SK-N-SH treated with all-trans-retinoic acid at 6 μM for 48 hours (cell line): ENCODE data around the gene EIF5.

Experiments used
- ATAC-seq: fragments of 200-7000 bp; cut with Tn5 transposase; 3 replicates; pipeline ENCODE4 v1.9.1; 2020; ENCODE audit warnings: mild to moderate bottlenecking, moderate library complexity
- ARNTL ChIP-seq: fragments of 450-650 bp; formaldehyde crosslinking; IDR thresholded peaks from 2 replicates; pipeline ENCODE4 v1.5.0; 2020; ENCODE audit warnings: low read depth, mild to moderate bottlenecking, moderate library complexity, borderline replicate concordance
- BACH2 ChIP-seq: fragments of 250-450 bp; sonication (Bioruptor Pico); IDR thresholded peaks from 2 replicates; pipeline ENCODE4 v1.9.0; 2021; ENCODE audit warnings: mild to moderate bottlenecking, borderline replicate concordance
- CREB5 ChIP-seq: fragments of 250-450 bp; sonication (Bioruptor Pico); IDR thresholded peaks from 2 replicates; pipeline ENCODE4 v1.5.1; 2020; ENCODE audit warnings: low read depth, mild to moderate bottlenecking, moderate library complexity
- ESRRG ChIP-seq: fragments of 250-450 bp; sonication (Bioruptor Pico); IDR thresholded peaks from 2 replicates; pipeline ENCODE4 v1.6.1; 2021; ENCODE audit warnings: mild to moderate bottlenecking
- GLIS3 ChIP-seq: fragments of 250-450 bp; sonication (Bioruptor Pico); IDR thresholded peaks from 2 replicates; pipeline ENCODE4 v1.5.0; 2020; ENCODE audit warnings: mild to moderate bottlenecking, moderate library complexity
- ISL1 ChIP-seq: fragments of 250-450 bp; sonication (Bioruptor Pico); IDR thresholded peaks from 2 replicates; pipeline ENCODE4 v2.1.2; 2022; ENCODE audit warnings: mild to moderate bottlenecking, moderate library complexity
- PATZ1 ChIP-seq: fragments of 250-450 bp; sonication (Bioruptor Pico); IDR thresholded peaks from 2 replicates; pipeline ENCODE4 v1.8.0; 2020; ENCODE audit warnings: mild to moderate bottlenecking, moderate library complexity, borderline replicate concordance
- POU6F1 ChIP-seq: fragments of 250-450 bp; sonication (Bioruptor Pico); IDR thresholded peaks from 2 replicates; pipeline ENCODE4 v1.8.0; 2021; ENCODE audit warnings: low read depth, mild to moderate bottlenecking, moderate library complexity, borderline replicate concordance
- RARB ChIP-seq: fragments of 250-450 bp; sonication (Bioruptor Pico); IDR thresholded peaks from 2 replicates; pipeline ENCODE4 v1.8.0; 2021; ENCODE audit warnings: mild to moderate bottlenecking, moderate library complexity
- TCF4 ChIP-seq: fragments of 250-450 bp; sonication (Bioruptor Pico); IDR thresholded peaks from 2 replicates; pipeline ENCODE4 v1.8.0; 2021; ENCODE audit warnings: mild to moderate bottlenecking, moderate library complexity, borderline replicate concordance
- TOX ChIP-seq: fragments of 250-450 bp; sonication (Bioruptor Pico); IDR thresholded peaks from 2 replicates; pipeline ENCODE4 v1.8.0; 2021; ENCODE audit warnings: mild to moderate bottlenecking, moderate library complexity, borderline replicate concordance
- TSHZ2 ChIP-seq: fragments of 250-450 bp; sonication (Bioruptor Pico); IDR thresholded peaks from 2 replicates; pipeline ENCODE4 v1.5.0; 2020; ENCODE audit warnings: mild to moderate bottlenecking, moderate library complexity
- ZC3H10 ChIP-seq: fragments of 250-450 bp; sonication (Bioruptor Pico); IDR thresholded peaks from 2 replicates; pipeline ENCODE4 v1.5.1; 2021; ENCODE audit warnings: mild to moderate bottlenecking, moderate library complexity
- ZFP3 ChIP-seq: fragments of 250-450 bp; sonication (Bioruptor Pico); IDR thresholded peaks from 2 replicates; pipeline ENCODE4 v1.5.0; 2020; ENCODE audit warnings: mild to moderate bottlenecking, moderate library complexity
- ZFP30 ChIP-seq: fragments of 450-650 bp; formaldehyde crosslinking; IDR thresholded peaks from 2 replicates; pipeline ENCODE4 v1.5.0; 2022; ENCODE audit warnings: mild to moderate bottlenecking, moderate library complexity
- ZNF565 ChIP-seq: fragments of 450-650 bp; formaldehyde crosslinking; conservative IDR thresholded peaks from 2 replicates; pipeline ENCODE4 v1.5.0; 2020; ENCODE audit warnings: low read depth, mild to moderate bottlenecking, moderate library complexity
- ZNF70 ChIP-seq: fragments of 450-650 bp; formaldehyde crosslinking; IDR thresholded peaks from 2 replicates; pipeline ENCODE4 v1.5.0; 2020; ENCODE audit warnings: mild to moderate bottlenecking, moderate library complexity
- ZNF8 ChIP-seq: fragments of 450-650 bp; formaldehyde crosslinking; IDR thresholded peaks from 2 replicates; pipeline ENCODE4 v1.5.0; 2020; ENCODE audit warnings: mild to moderate bottlenecking, moderate library complexity

The EIF5 gene

DNA sequence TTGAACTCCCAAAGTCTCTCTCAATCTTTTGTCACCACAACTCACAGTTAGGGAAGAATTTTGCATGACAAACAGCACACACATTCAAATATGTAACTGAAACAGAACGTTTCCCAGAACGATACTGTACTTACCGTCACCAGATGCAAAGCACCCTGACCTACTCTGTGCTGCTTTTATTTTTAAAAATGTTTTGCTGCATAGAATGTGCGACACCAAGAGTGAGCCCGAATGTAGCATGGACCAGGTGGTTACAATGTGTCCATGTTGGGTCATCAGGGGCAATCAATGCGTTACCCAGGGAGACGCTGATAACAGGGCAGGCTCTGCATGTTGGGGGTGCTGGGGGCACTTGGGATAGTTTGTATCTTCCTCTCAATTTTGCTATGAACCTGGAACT, 14.6 kb upstream of the EIF5 start:
- no peak for ATAC-seq

DNA sequence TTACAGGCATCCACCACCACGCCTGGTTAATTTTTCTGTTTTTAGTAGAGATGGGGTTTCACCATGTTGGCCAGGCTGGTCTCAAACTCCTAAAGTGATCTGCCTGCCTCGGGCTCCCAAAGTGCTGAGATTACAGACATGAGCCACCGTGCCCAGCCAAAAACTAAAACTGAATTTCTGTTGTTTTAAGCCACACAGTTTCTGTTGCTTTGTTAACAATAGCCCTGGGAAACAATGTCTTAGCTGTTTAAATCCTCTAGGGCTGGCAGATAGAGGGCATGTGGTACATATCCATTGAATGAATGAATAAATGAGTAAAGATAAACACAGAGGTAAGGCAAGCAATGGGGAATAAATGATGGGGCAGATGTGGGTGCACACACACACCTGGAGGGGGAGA, 8.0 kb upstream of the EIF5 start:
- ATAC-seq: no peak

More for the DNA sequence above, 14.6 kb upstream of the EIF5 start:
- TF ChIP-seq ZC3H10 (CRISPR knock-in tag) (no peak), ARNTL (CRISPR knock-in tag) (no peak), ZFP3 (CRISPR knock-in tag) (no peak), BACH2 (CRISPR knock-in tag) (no peak), ZNF565 (CRISPR knock-in tag) (no peak), ZNF70 (CRISPR knock-in tag) (no peak), TOX (no peak), PATZ1 (no peak)

DNA sequence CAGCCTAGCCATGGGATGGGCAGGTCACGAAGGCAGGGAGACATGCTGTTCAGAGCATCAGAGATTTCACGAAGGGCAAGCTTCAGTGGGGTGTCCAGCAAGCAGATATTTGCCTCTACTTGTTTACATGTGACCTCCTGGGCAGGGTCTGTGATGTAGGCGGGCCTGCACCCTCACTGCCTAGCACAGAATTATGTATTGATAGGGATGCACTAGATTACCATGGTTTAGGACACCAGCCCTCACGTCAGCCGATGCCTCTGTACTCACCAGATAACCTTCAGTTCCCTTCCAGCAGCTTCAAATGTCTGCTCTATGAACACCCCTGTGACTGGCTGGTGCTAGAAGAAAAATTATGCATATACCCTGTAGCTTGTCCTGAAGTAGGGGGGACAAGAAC, 5.1 kb upstream of the EIF5 start:
- TF ChIP-seq BACH2 (CRISPR knock-in tag) (no peak), ESRRG (CRISPR knock-in tag) (no peak), ISL1 (CRISPR knock-in tag) (no peak), CREB5 (CRISPR knock-in tag) (no peak), TCF4 (no peak), ZFP30 (no peak), POU6F1 (CRISPR knock-in tag) (no peak), GLIS3 (no peak), ZNF8 (CRISPR knock-in tag) (no peak), RARB (CRISPR knock-in tag) (no peak)
- ATAC-seq: no peak

More for the DNA sequence above, 8.0 kb upstream of the EIF5 start:
- TF ChIP-seq PATZ1 (no peak), ISL1 (CRISPR knock-in tag) (no peak), ZC3H10 (CRISPR knock-in tag) (no peak), ESRRG (CRISPR knock-in tag) (no peak), GLIS3 (no peak)

GRCh38 chr14:103329401-103330347, 4.4 kb upstream of the EIF5 start:
- no peak for ATAC-seq
- TF ChIP-seq TOX: no peak
- TF ChIP-seq ARNTL (CRISPR knock-in tag): no peak
- TF ChIP-seq ZNF565 (CRISPR knock-in tag): no peak
- no peak for TF ChIP-seq ZNF70 (CRISPR knock-in tag)
- TF ChIP-seq POU6F1 (CRISPR knock-in tag): no peak
- TF ChIP-seq BACH2 (CRISPR knock-in tag): no peak
- TF ChIP-seq ESRRG (CRISPR knock-in tag): no peak
- TF ChIP-seq TSHZ2: no peak
- TF ChIP-seq CREB5 (CRISPR knock-in tag): no peak
- TF ChIP-seq RARB (CRISPR knock-in tag): no peak
- TF ChIP-seq, all 23 proteins: peak for 0
